GM23338 (cell line): ENCODE results near the gene SPCS2. TPM values are rescaled to one million over a fixed set of nuclear protein-coding genes. Genes with fewer than 3 reads are reported as not detected.

Source experiments
- ATAC-seq: fragments of 200-7000 bp; cut with Tn5 transposase; 3 replicates; pipeline ENCODE4 v1.9.1; 2020
- DNase-seq: peaks from one replicate; pipeline ENCODE4 v3.0.0-alpha.2; 2015; ENCODE audit warnings: low spot score
- H2AFZ ChIP-seq: fragments of 200-600 bp; sonication (generic); 2 replicates; pipeline ENCODE4 v1.8.0; 2016; ENCODE audit warnings: antibody characterized with exemption, mild to moderate bottlenecking, moderate library complexity
- H3F3A ChIP-seq: fragments of 200-600 bp; sonication (generic); replicated peaks from 2 replicates; pipeline ENCODE4 v1.8.0; 2017; ENCODE audit warnings: antibody characterized with exemption, mixed run types, low read depth
- H3K27ac ChIP-seq: fragments of 200-600 bp; sonication (generic); 2 replicates; pipeline ENCODE4 v1.6.1; 2016; ENCODE audit warnings: low read depth
- H3K27me3 ChIP-seq: fragments of 200-600 bp; sonication (generic); 2 replicates; pipeline ENCODE4 v1.8.0; 2016; ENCODE audit warnings: mild to moderate bottlenecking, mixed run types, moderate library complexity; ENCODE audit not compliant: insufficient read depth
- H3K36me3 ChIP-seq: fragments of 200-600 bp; sonication (generic); 2 replicates; pipeline ENCODE4 v1.8.0; 2016; ENCODE audit warnings: mild to moderate bottlenecking; ENCODE audit not compliant: insufficient read depth
- H3K4me1 ChIP-seq: fragments of 200-600 bp; sonication (generic); 2 replicates; pipeline ENCODE4 v1.8.0; 2016; ENCODE audit warnings: mild to moderate bottlenecking, moderate library complexity; ENCODE audit not compliant: insufficient read depth
- H3K4me2 ChIP-seq: fragments of 200-600 bp; sonication (generic); 2 replicates; pipeline ENCODE4 v1.7.1; 2017; ENCODE audit warnings: mixed run types
- H3K4me3 ChIP-seq: fragments of 200-600 bp; sonication (generic); 2 replicates; pipeline ENCODE4 v1.6.1; 2016; ENCODE audit warnings: mixed run types
- H3K79me2 ChIP-seq: fragments of 200-600 bp; sonication (generic); replicated peaks from 2 replicates; pipeline ENCODE4 v1.8.0; 2017; ENCODE audit warnings: mild to moderate bottlenecking; ENCODE audit not compliant: insufficient read depth
- H3K9me2 ChIP-seq: fragments of 200-600 bp; sonication (generic); 2 replicates; pipeline ENCODE4 v1.8.0; 2017; ENCODE audit not compliant: insufficient read depth
- H4K20me1 ChIP-seq: fragments of 200-600 bp; sonication (generic); replicated peaks from 2 replicates; pipeline ENCODE4 v1.8.0; 2017; ENCODE audit warnings: mild to moderate bottlenecking; ENCODE audit not compliant: insufficient read depth
- H3K27ac Mint-ChIP-seq: 2 replicates; pipeline ENCODE4 v1.8.0; 2020; ENCODE audit warnings: inconsistent platforms, mild to moderate bottlenecking, moderate library complexity, mixed read lengths
- H3K27me3 Mint-ChIP-seq: 3 replicates; pipeline ENCODE4 v1.8.0; 2022; ENCODE audit warnings: low read depth, mild to moderate bottlenecking, moderate library complexity, mixed read lengths, inconsistent platforms; ENCODE audit not compliant: insufficient read depth, poor library complexity
- H3K36me3 Mint-ChIP-seq: 3 replicates; pipeline ENCODE4 v1.8.0; 2021; ENCODE audit warnings: low read depth, mild to moderate bottlenecking, inconsistent platforms, moderate library complexity, mixed read lengths
- H3K4me1 Mint-ChIP-seq: 3 replicates; pipeline ENCODE4 v1.8.0; 2020; ENCODE audit warnings: mild to moderate bottlenecking, inconsistent platforms, mixed read lengths
- H3K4me3 Mint-ChIP-seq: 3 replicates; pipeline ENCODE4 v1.8.0; 2021; ENCODE audit warnings: moderate library complexity, mild to moderate bottlenecking, inconsistent platforms, mixed read lengths
- H3K9me3 Mint-ChIP-seq: 3 replicates; pipeline ENCODE4 v1.8.0; 2020; ENCODE audit warnings: moderate library complexity, mild to moderate bottlenecking, inconsistent platforms, mixed read lengths
- CREB1 ChIP-seq: fragments of 250-450 bp; sonication (Bioruptor Pico); IDR thresholded peaks from 2 replicates; pipeline ENCODE4 v1.5.0; 2020; ENCODE audit warnings: low read depth, mild to moderate bottlenecking, moderate library complexity
- EZH2 ChIP-seq: fragments of 200-600 bp; sonication (generic); IDR thresholded peaks from one replicate; pipeline ENCODE4 v1.8.0; 2017; ENCODE audit warnings: antibody characterized with exemption, mild to moderate bottlenecking, low read depth; ENCODE audit not compliant: unreplicated experiment
- EZH2phosphoT487 ChIP-seq: fragments of 200-600 bp; sonication (generic); IDR thresholded peaks from one replicate; pipeline ENCODE4 v1.8.1; 2018; ENCODE audit warnings: antibody characterized with exemption; ENCODE audit not compliant: unreplicated experiment
- JUNB ChIP-seq: IDR thresholded peaks from one replicate; pipeline ENCODE4 v1.6.1; 2016; ENCODE audit warnings: antibody characterized with exemption; ENCODE audit not compliant: unreplicated experiment
- NANOG ChIP-seq: IDR thresholded peaks from 2 replicates; pipeline ENCODE4 v1.6.1; 2016; ENCODE audit warnings: antibody characterized with exemption, borderline replicate concordance
- POLR2AphosphoS5 ChIP-seq: IDR thresholded peaks from 2 replicates; pipeline ENCODE4 v1.6.1; 2016; ENCODE audit warnings: antibody characterized with exemption, low read depth
- REST ChIP-seq: IDR thresholded peaks from one replicate; pipeline ENCODE4 v1.6.1; 2018; ENCODE audit warnings: antibody characterized with exemption; ENCODE audit not compliant: unreplicated experiment
- STAT1 ChIP-seq: IDR thresholded peaks from one replicate; pipeline ENCODE4 v1.6.1; 2016; ENCODE audit warnings: antibody characterized with exemption; ENCODE audit not compliant: unreplicated experiment
- ZNF114 ChIP-seq: fragments of 250-450 bp; sonication (Bioruptor Pico); IDR thresholded peaks from 2 replicates; pipeline ENCODE4 v1.5.0; 2020; ENCODE audit warnings: mild to moderate bottlenecking, moderate library complexity
- ZNF331 ChIP-seq: fragments of 250-450 bp; sonication (Bioruptor Pico); IDR thresholded peaks from 2 replicates; pipeline ENCODE4 v1.5.0; 2020; ENCODE audit warnings: low read depth, mild to moderate bottlenecking, moderate library complexity
- polyA plus RNA-seq: library from polyadenylated mRNA; unstranded; fragments of >200 nt; fragmentation: Nextera tagmentation; extraction: Ambion mirVana; gene quantifications from 2 replicates; pipeline ENCODE4 v1.2.1, GENCODE V29; 2016
- total RNA-seq: library from RNA; depleted of rRNA; stranded (reverse); fragments of >200 nt; shearing (Covaris generic); gene quantifications from 2 replicates; pipeline ENCODE4 v1.2.3, GENCODE V29; 2014
- TF ChIP-seq, protein P1 (sequence below), 2 experiments: fragments of 200-600 bp in 1 of 2; sonication (generic) in 1 of 2; conservative IDR thresholded peaks; 2 replicates each; pipeline versions ENCODE4 v1.5.1 to v1.6.1; 2016 to 2017; ENCODE audit warnings: antibody characterized with exemption in 2 of 2, low read depth in 2 of 2, mild to moderate bottlenecking in 2 of 2, moderate library complexity in 1 of 2
- TF ChIP-seq, protein P2 (sequence below): fragments of 250-450 bp; sonication (Bioruptor Pico); IDR thresholded peaks from 2 replicates; pipeline ENCODE4 v1.5.0; 2020; ENCODE audit warnings: mild to moderate bottlenecking, moderate library complexity
- TF ChIP-seq, protein P3 (sequence below): IDR thresholded peaks from 2 replicates; pipeline ENCODE4 v1.6.1; 2016; ENCODE audit warnings: antibody characterized with exemption

SPCS2 gene
- total and polyA plus RNA-seq, 2 experiments from 2014 or later: 115 to 334 TPM

DNA sequence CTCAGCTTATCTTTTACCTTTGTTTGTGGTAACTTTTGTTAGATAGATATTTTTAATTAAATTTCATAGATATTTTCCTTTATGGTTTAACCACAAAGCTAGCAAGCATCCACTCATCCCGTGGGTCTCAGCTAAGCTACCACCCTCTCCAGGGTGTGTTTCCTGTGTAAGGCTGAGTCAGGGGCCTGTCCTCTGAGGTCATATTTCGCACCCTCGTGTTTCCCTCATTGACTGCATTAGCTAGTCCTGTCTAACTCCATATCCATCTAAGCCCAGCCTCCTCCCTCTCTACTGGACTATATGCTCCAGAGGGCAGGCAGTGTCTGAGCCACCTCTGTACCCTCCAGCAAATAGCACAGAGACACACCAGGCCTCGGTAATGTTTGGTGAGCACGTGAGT is 16.9 kb upstream of the SPCS2 start:
- Histone ChIP-seq H3K9me2 (no peaks in the 10 kb centered on the region), H2AFZ (no peak overlapping the region), H3K27me3 (no peaks in the 10 kb centered on the region), H3K36me3 (no peaks in the 10 kb centered on the region), H3K4me3 (no peak overlapping the region), H3K4me2 (no peak overlapping the region), H4K20me1 (no peaks in the 10 kb centered on the region), H3K4me1 (no peaks in the 10 kb centered on the region), H3K79me2 (no peaks in the 10 kb centered on the region), H3K27ac (no peak overlapping the region), H3F3A (no peaks in the 10 kb centered on the region)
- ATAC-seq (no peak), DNase-seq (no peak)
- Mint-ChIP-seq H3K4me3 (no peak overlapping the region), H3K4me1 (no peaks in the 10 kb centered on the region), H3K36me3 (no peaks in the 10 kb centered on the region), H3K9me3 (no peaks in the 10 kb centered on the region), H3K27ac (no peak overlapping the region), H3K27me3 (peaks cover 1% of the 10 kb centered on the region)
- TF ChIP-seq JUNB (no peak), EZH2 (no peak), CREB1 (CRISPR knock-in tag) (no peak), ZNF331 (CRISPR knock-in tag) (no peak), ZNF114 (CRISPR knock-in tag) (no peak), REST (no peak), EZH2phosphoT487 (no peak), STAT1 (no peak), POLR2AphosphoS5 (no peak), NANOG (no peak)
- TF ChIP-seq, protein P1, sequence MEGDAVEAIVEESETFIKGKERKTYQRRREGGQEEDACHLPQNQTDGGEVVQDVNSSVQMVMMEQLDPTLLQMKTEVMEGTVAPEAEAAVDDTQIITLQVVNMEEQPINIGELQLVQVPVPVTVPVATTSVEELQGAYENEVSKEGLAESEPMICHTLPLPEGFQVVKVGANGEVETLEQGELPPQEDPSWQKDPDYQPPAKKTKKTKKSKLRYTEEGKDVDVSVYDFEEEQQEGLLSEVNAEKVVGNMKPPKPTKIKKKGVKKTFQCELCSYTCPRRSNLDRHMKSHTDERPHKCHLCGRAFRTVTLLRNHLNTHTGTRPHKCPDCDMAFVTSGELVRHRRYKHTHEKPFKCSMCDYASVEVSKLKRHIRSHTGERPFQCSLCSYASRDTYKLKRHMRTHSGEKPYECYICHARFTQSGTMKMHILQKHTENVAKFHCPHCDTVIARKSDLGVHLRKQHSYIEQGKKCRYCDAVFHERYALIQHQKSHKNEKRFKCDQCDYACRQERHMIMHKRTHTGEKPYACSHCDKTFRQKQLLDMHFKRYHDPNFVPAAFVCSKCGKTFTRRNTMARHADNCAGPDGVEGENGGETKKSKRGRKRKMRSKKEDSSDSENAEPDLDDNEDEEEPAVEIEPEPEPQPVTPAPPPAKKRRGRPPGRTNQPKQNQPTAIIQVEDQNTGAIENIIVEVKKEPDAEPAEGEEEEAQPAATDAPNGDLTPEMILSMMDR (conservative IDR thresholded peaks at IDR 0.05; ENCODE audit: low read depth in 2 of 2): no peak
- TF ChIP-seq, protein P2, sequence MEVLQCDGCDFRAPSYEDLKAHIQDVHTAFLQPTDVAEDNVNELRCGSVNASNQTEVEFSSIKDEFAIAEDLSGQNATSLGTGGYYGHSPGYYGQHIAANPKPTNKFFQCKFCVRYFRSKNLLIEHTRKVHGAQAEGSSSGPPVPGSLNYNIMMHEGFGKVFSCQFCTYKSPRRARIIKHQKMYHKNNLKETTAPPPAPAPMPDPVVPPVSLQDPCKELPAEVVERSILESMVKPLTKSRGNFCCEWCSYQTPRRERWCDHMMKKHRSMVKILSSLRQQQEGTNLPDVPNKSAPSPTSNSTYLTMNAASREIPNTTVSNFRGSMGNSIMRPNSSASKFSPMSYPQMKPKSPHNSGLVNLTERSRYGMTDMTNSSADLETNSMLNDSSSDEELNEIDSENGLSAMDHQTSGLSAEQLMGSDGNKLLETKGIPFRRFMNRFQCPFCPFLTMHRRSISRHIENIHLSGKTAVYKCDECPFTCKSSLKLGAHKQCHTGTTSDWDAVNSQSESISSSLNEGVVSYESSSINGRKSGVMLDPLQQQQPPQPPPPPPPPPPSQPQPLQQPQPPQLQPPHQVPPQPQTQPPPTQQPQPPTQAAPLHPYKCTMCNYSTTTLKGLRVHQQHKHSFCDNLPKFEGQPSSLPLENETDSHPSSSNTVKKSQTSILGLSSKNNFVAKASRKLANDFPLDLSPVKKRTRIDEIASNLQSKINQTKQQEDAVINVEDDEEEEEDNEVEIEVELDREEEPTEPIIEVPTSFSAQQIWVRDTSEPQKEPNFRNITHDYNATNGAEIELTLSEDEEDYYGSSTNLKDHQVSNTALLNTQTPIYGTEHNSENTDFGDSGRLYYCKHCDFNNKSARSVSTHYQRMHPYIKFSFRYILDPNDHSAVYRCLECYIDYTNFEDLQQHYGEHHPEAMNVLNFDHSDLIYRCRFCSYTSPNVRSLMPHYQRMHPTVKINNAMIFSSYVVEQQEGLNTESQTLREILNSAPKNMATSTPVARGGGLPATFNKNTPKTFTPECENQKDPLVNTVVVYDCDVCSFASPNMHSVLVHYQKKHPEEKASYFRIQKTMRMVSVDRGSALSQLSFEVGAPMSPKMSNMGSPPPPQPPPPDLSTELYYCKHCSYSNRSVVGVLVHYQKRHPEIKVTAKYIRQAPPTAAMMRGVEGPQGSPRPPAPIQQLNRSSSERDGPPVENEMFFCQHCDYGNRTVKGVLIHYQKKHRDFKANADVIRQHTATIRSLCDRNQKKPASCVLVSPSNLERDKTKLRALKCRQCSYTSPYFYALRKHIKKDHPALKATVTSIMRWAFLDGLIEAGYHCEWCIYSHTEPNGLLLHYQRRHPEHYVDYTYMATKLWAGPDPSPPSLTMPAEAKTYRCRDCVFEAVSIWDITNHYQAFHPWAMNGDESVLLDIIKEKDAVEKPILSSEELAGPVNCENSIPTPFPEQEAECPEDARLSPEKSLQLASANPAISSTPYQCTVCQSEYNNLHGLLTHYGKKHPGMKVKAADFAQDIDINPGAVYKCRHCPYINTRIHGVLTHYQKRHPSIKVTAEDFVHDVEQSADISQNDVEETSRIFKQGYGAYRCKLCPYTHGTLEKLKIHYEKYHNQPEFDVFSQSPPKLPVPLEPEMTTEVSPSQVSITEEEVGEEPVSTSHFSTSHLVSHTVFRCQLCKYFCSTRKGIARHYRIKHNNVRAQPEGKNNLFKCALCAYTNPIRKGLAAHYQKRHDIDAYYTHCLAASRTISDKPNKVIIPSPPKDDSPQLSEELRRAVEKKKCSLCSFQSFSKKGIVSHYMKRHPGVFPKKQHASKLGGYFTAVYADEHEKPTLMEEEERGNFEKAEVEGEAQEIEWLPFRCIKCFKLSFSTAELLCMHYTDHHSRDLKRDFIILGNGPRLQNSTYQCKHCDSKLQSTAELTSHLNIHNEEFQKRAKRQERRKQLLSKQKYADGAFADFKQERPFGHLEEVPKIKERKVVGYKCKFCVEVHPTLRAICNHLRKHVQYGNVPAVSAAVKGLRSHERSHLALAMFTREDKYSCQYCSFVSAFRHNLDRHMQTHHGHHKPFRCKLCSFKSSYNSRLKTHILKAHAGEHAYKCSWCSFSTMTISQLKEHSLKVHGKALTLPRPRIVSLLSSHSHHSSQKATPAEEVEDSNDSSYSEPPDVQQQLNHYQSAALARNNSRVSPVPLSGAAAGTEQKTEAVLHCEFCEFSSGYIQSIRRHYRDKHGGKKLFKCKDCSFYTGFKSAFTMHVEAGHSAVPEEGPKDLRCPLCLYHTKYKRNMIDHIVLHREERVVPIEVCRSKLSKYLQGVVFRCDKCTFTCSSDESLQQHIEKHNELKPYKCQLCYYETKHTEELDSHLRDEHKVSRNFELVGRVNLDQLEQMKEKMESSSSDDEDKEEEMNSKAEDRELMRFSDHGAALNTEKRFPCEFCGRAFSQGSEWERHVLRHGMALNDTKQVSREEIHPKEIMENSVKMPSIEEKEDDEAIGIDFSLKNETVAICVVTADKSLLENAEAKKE (CRISPR knock-in tag): no peak
- TF ChIP-seq, protein P3, sequence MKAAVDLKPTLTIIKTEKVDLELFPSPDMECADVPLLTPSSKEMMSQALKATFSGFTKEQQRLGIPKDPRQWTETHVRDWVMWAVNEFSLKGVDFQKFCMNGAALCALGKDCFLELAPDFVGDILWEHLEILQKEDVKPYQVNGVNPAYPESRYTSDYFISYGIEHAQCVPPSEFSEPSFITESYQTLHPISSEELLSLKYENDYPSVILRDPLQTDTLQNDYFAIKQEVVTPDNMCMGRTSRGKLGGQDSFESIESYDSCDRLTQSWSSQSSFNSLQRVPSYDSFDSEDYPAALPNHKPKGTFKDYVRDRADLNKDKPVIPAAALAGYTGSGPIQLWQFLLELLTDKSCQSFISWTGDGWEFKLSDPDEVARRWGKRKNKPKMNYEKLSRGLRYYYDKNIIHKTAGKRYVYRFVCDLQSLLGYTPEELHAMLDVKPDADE: no peak
